KMS-11 (cell line): ENCODE data around the gene HSBP1L1.

ENCODE experiments used
- H2AFZ ChIP-seq: fragments of 200-600 bp; sonication (generic); 2 replicates; pipeline ENCODE4 v1.6.1; 2016; ENCODE audit warnings: antibody characterized with exemption, mixed run types, low read depth
- H3K27ac ChIP-seq: fragments of 200-600 bp; sonication (generic); 2 replicates; pipeline ENCODE4 v1.6.1; 2016; ENCODE audit warnings: mild to moderate bottlenecking, mixed run types
- H3K27me3 ChIP-seq: fragments of 200-600 bp; sonication (generic); 2 replicates; pipeline ENCODE4 v1.6.1; 2017; ENCODE audit warnings: mild to moderate bottlenecking, low read depth, mixed run types, moderate library complexity; ENCODE audit not compliant: insufficient read depth
- H3K36me3 ChIP-seq: fragments of 200-600 bp; sonication (generic); 2 replicates; pipeline ENCODE4 v1.6.1; 2017; ENCODE audit warnings: mild to moderate bottlenecking, mixed run types; ENCODE audit not compliant: insufficient read depth
- H3K4me1 ChIP-seq: fragments of 200-600 bp; sonication (generic); 2 replicates; pipeline ENCODE4 v1.6.1; 2016; ENCODE audit warnings: mild to moderate bottlenecking, low read depth, mixed run types; ENCODE audit not compliant: poor library complexity, severe bottlenecking
- H3K4me2 ChIP-seq: fragments of 200-600 bp; sonication (generic); 2 replicates; pipeline ENCODE4 v1.7.0; 2016; ENCODE audit warnings: mild to moderate bottlenecking, mixed run types
- H3K4me3 ChIP-seq: fragments of 200-600 bp; sonication (generic); IDR thresholded peaks from 2 replicates; pipeline ENCODE4 v1.6.1; 2017; ENCODE audit warnings: low read depth, low read length, mixed read lengths; ENCODE audit not compliant: insufficient read depth
- H3K79me2 ChIP-seq: fragments of 200-600 bp; sonication (generic); 2 replicates; pipeline ENCODE4 v1.6.1; 2016; ENCODE audit warnings: low read depth, mixed run types; ENCODE audit not compliant: insufficient read depth
- H3K9ac ChIP-seq: fragments of 200-600 bp; sonication (generic); 2 replicates; pipeline ENCODE4 v1.6.1; 2016; ENCODE audit warnings: mild to moderate bottlenecking, mixed run types
- H4K20me1 ChIP-seq: fragments of 200-600 bp; sonication (generic); 2 replicates; pipeline ENCODE4 v1.6.1; 2016; ENCODE audit warnings: mild to moderate bottlenecking, mixed run types; ENCODE audit not compliant: insufficient read depth
- TF ChIP-seq, protein P1 (sequence below): fragments of 200-600 bp; sonication (generic); conservative IDR thresholded peaks from 2 replicates; pipeline ENCODE4 v1.6.1; 2017; ENCODE audit warnings: low read depth, mild to moderate bottlenecking, antibody characterized with exemption, low read length, moderate library complexity, mixed read lengths

HSBP1L1 gene

GRCh38 chr18:79982736-79983135 is 18.3 kb downstream of the HSBP1L1 start:
- H3K27ac ChIP-seq, result no peak overlapping the region
- peaks cover 64% of the 10 kb centered on the region for H4K20me1 ChIP-seq
- peaks cover 100% of the 10 kb centered on the region for H3K79me2 ChIP-seq
- no peaks in the 10 kb centered on the region for H3K27me3 ChIP-seq
- H3K4me2 ChIP-seq, result no peak overlapping the region
- no peak overlapping the region for H3K9ac ChIP-seq
- TF ChIP-seq, protein P1, sequence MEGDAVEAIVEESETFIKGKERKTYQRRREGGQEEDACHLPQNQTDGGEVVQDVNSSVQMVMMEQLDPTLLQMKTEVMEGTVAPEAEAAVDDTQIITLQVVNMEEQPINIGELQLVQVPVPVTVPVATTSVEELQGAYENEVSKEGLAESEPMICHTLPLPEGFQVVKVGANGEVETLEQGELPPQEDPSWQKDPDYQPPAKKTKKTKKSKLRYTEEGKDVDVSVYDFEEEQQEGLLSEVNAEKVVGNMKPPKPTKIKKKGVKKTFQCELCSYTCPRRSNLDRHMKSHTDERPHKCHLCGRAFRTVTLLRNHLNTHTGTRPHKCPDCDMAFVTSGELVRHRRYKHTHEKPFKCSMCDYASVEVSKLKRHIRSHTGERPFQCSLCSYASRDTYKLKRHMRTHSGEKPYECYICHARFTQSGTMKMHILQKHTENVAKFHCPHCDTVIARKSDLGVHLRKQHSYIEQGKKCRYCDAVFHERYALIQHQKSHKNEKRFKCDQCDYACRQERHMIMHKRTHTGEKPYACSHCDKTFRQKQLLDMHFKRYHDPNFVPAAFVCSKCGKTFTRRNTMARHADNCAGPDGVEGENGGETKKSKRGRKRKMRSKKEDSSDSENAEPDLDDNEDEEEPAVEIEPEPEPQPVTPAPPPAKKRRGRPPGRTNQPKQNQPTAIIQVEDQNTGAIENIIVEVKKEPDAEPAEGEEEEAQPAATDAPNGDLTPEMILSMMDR, result no peak
- H3K4me1 ChIP-seq, result peaks cover 26% of the 10 kb centered on the region
- peaks cover 6% of the 10 kb centered on the region; the same call in 1 of the 2 replicates for H3K36me3 ChIP-seq
- no peak overlapping the region for H3K4me3 ChIP-seq
- no peak overlapping the region for H2AFZ ChIP-seq

DNA sequence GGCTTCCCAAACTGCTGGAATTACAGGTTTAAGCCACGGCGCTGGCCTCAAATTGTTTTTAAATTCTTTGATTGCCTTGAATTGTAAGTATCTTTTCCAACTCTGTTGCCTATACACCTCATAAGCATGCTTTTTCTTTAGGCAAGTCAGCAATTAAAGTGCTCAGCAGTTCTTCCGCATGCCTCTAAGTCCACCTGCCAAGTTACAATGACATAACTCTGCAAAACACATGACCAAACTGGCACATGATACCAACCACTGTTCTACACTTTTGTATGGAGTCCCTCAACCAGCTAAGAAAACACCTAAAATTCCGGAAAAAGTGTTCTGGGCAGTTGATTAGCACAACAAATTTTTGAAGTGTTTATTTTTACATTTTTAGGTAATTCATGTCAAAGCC is 18.8 kb downstream of the HSBP1L1 start:
- Histone ChIP-seq H3K36me3 (peaks cover 6% of the 10 kb centered on the region; the same call in 1 of the 2 replicates), H3K27ac (no peak overlapping the region), H3K4me1 (peaks cover 26% of the 10 kb centered on the region)

GRCh38 chr18:79983793-79984192 is 19.4 kb downstream of the HSBP1L1 start:
- H3K36me3 ChIP-seq, result peaks cover 6% of the 10 kb centered on the region; the same call in 1 of the 2 replicates
- H3K4me2 ChIP-seq, result no peak overlapping the region
- no peak overlapping the region for H3K27ac ChIP-seq
- H4K20me1 ChIP-seq, result peaks cover 64% of the 10 kb centered on the region
- H3K4me3 ChIP-seq, result no peak overlapping the region
- H2AFZ ChIP-seq, result no peak overlapping the region
- H3K4me1 ChIP-seq, result peaks cover 26% of the 10 kb centered on the region
- no peak overlapping the region for H3K9ac ChIP-seq
- H3K27me3 ChIP-seq, result no peaks in the 10 kb centered on the region
- TF ChIP-seq, protein P1, result no peak
- H3K79me2 ChIP-seq, result peaks cover 95% of the 10 kb centered on the region

More for the DNA sequence above, 18.8 kb downstream of the HSBP1L1 start:
- Histone ChIP-seq H3K4me3 (no peak overlapping the region), H3K4me2 (no peak overlapping the region), H4K20me1 (peaks cover 64% of the 10 kb centered on the region), H3K79me2 (peaks cover 100% of the 10 kb centered on the region), H2AFZ (no peak overlapping the region), H3K27me3 (no peaks in the 10 kb centered on the region), H3K9ac (no peak overlapping the region)
- TF ChIP-seq, protein P1, result no peak

DNA sequence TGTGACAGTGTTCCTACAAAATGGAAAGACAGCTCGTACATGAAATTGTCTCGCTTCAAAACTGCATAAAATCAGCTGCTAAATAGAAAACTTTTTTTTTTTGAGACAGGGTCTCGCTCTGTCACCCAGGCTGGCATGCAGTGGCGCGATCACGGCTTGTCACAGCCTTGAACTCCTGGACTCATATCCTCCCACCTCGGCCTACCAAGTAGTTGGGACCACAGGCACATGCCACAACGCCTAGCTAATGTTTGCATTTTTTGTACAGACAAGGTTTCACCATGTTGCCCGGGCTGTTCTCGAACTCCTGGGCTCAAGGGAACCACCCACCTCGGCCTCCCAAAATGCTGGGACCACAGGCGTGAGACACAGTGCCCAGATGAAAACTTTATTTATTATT is 20.7 kb downstream of the HSBP1L1 start:
- Histone ChIP-seq H3K4me2 (0 out of 2 replicates have a peak overlapping the region, but pooled peaks have one; percentile 16), H2AFZ (no peak overlapping the region), H3K27me3 (no peaks in the 10 kb centered on the region), H3K4me1 (peaks cover 30% of the 10 kb centered on the region), H3K4me3 (no peak overlapping the region), H3K36me3 (no peaks in the 10 kb centered on the region; the same call in 1 of the 2 replicates), H3K79me2 (peaks cover 81% of the 10 kb centered on the region), H3K9ac (no peak overlapping the region), H3K27ac (no peak overlapping the region), H4K20me1 (peaks cover 53% of the 10 kb centered on the region)
- TF ChIP-seq, protein P1, result no peak
